ENCODE data around the gene HSD3B1. TPM values are rescaled to one million over a fixed set of nuclear protein-coding genes. Genes with fewer than 3 reads are reported as not detected.
"Not testable (repeated sequence)": the region's sequence is repeated elsewhere in the genome, so short reads cannot be mapped to it uniquely, and the experiment has no call there.

HSD3B1 gene
- total RNA-seq, 1 donor from 2014 or later = not detected

DNA sequence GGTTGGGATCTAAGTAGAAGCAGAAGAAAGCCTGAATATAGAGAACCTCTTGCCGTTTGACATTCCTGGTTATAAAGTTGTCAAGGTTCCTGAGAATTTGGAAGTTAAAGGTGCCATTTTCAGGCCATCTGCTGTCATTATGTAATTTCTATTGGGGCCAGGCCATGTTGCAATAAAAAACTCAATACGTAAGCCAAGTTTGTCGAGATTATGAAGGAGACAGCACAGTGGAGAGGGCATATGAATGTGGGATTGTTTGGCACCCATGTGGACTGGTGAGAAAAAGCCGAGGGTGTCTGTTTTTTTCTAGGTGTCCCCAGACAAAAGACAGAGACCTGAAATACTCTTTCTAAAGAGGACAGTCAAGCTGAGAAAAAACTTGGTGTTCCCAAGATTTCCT is 18.8 kb upstream of the HSD3B1 start:
- DNase-seq (no peak), ATAC-seq (no peak)
- intact Hi-C loops (cut with micrococcal nuclease) = no loop called here

DNA sequence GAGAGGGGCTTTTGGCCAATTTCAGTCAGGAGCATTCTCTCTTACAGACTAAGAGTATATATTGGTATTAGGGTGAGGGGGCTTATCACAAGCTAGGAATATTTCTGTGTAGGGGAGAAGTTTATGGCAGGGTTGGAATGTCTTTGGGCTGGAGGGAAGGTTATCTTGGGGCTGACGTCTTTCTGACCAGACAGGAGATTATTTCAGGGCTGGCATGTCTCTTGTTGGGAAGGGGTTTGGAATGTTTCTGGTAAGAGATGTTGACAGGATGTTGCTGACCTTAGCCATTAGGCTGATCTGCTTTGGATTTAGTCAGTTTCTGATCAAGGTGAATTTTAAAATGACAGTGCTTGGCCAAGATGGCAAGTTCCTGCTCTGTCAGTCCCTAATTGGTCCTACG is 17.8 kb upstream of the HSD3B1 start:
- no peak for ATAC-seq
- DNase-seq = no peak
- intact Hi-C loops (cut with micrococcal nuclease) = no loop called here

DNA sequence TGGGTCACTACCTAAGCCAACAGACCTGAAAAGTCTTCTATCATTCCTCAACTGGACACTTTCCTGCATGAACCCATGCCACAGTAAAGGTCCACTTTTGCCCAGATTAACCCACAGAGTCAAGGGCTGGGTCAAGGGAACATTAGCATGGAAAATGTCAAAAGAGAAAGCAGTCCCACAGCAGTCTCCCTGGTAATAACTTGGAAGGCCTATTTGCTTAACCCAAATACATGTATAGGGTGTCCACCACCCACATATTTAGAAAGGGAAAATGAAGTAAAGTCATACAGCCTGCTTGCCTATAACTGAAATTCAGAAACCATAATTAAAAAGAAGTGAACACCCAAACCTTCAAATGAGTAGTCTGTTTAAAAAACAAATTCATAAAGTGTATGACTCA is 16.1 kb upstream of the HSD3B1 start:
- intact Hi-C loops (cut with micrococcal nuclease) = no loop called here
- ATAC-seq (no peak), DNase-seq (no peak)

DNA sequence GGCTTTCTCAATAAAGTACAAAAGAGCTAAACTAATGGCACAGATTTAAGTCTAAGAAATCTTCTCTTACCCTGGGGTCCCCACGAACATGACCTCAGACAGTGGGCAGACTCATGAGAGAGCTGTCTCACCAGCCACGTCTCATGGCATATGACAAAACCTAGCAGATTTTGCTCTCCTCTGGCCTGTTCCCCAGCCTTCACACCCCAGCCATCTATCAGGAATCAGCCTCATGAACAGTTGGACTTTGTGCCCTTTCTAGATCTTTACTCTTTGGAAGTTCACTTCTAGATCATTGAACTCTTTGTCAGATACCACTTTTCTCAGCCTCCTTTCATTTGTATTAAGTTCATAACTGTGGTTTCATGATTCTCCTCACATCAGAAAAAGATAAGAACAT is 14.2 kb upstream of the HSD3B1 start:
- DNase-seq (no peak), ATAC-seq (no peak)
- intact Hi-C loops (cut with micrococcal nuclease) = no loop called here

DNA sequence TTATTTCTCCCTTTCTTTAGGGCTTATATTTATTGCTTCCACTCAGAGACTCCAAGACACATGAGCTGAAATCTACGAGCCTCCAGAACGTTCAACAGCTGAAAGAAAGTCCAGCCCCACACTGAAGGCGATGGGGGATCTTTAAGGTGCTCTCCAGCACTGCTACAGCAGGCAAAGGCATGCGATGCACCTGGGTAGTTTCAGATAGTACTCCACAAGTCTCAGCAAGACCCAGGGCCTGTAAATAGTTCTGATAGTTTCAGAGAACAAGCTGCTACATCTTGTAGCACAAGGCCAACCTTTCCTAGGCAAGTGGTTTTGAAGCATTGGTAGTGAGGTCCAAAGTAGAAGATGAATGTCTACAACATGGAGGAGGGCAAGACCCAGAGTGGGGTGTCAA is 2.2 kb upstream of the HSD3B1 start:
- intact Hi-C loops (cut with micrococcal nuclease) = no loop called here
- no peak for DNase-seq
- ATAC-seq = no peak

DNA sequence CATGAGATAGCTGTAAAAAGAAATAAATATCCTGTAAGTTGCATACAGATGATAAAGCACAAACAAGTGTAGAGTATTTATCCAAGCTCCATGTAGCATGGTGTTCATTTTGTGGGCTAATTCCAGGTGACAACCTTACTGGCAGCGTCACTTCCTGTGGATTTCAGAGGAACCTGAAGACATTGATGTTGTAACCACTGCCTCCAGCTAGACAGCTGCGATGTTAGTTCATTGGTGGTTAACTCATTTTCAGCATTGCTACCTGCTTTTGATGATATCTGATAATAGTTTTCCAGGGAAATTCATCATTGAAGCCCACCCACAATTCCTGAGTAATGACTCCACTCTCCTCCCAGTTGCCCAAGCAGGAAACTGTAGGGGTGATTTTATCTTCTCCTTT is 3.0 kb downstream of the HSD3B1 start:
- DNase-seq (no peak), ATAC-seq (no peak)
- intact Hi-C loops (cut with micrococcal nuclease) = no loop called here

DNA sequence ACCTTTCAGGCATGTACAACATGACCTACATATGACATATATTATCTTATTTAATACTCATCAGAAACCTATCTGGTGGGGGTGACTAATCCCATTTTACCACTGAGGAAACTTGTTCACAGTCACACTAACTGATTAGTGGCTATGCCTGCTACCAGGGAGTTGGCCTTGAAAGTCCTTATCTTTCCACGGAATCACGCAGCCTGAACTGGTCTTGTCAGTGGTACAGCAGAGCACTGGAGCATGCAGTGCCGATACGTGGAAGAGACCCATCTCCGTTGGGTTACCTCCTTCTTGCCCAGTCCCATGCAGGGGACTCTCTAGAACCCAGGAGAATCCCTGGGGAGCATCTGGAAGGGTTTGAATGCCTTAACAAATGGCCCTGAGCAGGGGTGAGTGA is 8.2 kb downstream of the HSD3B1 start:
- DNase-seq = no peak
- intact Hi-C loops (cut with micrococcal nuclease) = no loop called here
- ATAC-seq = no peak

DNA sequence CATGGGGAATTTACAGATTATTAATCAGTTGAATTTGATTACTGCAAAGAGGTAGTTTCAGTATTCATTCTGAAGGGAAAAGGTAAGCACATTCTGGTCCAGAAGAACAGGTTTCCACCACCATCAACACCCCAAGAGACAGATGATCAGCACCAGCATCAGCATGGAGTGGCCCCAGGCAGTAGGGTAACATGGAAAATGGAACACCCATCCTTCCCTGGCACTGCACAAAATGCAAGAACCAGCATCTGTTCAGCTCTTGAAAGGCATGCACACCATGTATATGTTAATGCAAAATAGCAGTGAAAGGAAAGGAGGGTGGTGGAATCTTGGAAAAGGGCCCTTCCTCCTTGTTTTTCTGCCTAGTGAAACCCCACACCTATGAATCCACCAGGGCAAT is 9.2 kb downstream of the HSD3B1 start:
- intact Hi-C loops (cut with micrococcal nuclease) = no loop called here
- DNase-seq (no peak), ATAC-seq (no peak)

DNA sequence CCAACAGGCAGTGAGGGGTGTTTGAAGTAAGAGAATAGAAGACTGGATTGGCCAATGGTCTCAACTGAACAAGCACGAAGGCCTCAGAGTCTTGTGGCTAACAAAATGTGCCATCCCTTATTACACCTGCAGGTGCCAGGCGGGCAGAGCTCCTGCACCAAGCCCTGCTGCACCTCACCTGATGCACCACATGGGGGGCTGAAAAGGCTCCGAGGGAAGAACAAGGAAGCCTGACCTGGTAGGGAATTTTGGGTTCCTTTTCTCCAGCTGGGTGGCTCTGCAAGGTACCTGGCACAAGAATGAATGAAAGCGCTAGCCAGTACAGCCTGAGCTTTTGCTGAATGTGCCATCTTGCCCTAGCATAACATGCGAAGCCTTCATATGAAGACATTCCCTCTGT is 9.7 kb downstream of the HSD3B1 start:
- intact Hi-C loops (cut with micrococcal nuclease) = no loop called here
- ATAC-seq (no peak), DNase-seq (no peak)

DNA sequence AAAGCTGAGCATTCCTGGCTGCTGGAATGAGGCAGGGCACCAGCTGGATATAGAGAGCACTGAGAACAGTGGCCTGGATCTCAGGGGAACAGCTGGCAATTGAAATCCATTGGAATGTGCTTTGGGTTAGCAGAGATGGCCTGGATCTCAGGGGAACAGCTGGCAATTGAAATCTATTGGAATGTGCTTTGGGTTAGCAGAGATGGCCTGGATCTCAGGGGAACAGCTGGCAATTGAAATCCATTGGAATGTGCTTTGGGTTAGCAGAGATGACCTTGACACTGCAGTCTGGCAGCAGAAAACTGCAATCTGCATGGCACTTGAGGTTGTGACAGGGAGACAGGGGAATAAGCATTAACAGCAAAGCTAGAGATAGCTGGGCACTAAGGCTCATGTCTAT is 10.7 kb downstream of the HSD3B1 start:
- DNase-seq; intact Hi-C loops (cut with micrococcal nuclease): not testable (repeated sequence)
- ATAC-seq = peak; percentile 54

DNA sequence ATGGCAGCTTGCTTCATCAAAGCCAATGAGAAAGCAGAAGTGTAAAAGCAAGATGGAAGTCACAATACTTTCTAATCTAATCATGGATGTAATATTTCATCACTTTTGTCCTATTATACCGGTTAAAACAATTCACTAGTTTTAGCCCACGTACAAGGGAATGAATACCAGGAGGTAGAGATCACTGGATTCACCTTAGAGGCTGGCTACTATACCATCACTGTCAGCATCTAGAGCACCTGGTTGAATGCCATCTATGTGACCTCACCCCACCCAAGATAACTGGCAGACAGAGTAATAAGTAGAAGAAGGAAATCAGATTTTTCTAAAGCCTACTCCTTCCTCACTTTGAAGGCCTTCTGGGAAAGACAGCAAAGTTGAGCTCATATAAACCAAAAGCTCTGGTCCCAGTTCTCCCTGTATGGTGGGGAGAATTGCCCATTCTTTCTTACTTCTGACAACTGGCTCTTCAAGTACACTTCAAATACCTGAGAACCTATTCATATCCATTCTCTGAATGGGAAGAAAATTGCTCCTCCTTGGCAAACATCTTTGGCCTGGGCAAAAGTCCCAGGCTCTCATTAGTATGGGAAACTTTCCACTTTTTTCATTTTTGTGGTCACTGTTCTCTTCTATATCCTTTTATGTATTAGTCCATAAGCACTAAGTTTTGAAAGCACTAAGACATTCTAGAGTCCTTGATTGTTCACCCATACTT is 24.8 kb downstream of the HSD3B1 start:
- no peak for ATAC-seq
- intact Hi-C loops (cut with micrococcal nuclease) = no loop called here
- DNase-seq = no peak

DNA sequence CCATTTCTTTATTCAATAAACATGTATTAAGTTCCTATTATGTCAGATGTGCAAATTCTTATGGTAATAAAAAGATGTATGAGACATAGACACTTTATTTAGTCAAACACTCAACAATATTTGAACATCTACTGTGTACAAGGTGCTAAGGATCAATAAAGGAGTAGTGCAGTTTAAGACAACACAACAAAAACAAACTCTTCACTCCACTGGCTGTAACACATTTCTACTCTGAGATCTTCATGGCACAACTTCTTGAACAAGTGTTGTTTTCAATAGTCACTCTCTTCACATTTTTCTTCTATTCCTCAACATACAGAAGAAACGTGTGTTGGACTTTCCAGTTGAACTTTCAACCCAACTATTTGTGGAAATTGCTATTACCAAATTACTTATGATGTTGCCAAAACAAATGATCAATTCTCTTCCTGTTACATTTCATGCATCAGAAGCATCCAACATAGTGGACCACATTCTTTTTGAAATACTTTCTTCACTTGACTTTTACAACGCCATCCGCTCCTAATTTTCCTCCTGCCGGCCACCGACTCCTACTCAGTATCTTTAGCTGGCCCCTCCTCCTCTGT is 25.4 kb downstream of the HSD3B1 start:
- ATAC-seq = no peak
- no peak for DNase-seq
- intact Hi-C loops (cut with micrococcal nuclease) = no loop called here

DNA sequence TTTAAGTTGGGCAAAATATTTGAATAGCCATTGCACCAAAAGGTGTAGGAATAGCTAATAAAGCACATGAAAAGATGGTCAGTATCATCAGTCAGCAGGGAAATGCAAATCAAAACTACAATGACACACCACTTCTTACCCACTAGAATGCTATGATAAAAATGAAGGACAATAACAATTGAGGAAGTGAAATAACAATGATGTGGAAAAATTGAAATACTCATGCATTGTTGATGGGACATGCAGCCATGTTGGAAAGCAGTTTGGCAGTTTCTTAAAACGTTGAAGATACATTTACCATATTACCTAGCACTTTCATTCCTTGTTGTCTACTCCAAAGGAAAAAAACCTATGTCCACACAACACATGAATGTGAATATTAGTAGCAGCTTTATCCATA is 28.4 kb downstream of the HSD3B1 start:
- ATAC-seq (no peak), DNase-seq (no peak)
- intact Hi-C loops (cut with micrococcal nuclease) = no loop called here

DNA sequence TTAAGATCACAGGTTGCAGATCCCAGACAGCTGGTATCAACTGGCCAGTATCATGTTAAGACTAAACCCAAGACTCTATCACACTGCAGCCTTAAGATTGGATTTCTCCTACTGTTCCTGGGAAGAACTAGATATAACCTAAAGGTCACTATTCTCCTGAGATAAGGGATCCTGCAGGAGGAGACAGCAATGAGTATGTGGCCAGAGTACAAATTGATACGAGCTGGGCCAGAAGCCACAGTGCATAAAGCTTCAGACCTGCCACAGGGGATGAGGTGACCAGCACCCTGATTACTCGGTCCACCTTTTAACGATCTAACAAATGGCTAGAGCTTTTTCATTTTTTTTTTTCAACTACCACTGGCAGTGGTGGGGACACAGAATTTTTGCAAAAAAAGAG is 31.0 kb downstream of the HSD3B1 start:
- no peak for DNase-seq

DNA sequence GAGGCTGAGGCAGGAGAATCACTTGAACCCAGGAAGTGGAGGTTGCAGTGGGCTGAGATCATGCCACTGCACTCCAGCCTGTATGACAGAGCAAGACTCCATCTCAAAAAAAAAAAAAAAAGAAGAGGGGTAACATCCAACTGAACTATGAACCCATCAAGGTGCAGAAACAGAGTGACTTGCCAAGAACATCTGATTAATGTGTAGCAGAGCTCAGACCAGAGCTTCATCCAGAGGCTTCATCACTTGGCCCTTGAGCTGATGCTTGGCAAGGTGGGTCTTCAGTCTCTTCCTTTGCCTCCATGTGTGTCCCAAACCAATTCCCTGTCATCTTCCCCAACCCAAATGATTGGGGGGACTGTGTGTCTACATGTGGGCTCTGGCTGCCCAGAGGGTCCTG is 32.6 kb downstream of the HSD3B1 start:
- DNase-seq = no peak
- intact Hi-C loops (cut with micrococcal nuclease) = no loop called here
- ATAC-seq = no peak

More for the DNA sequence above, 31.0 kb downstream of the HSD3B1 start:
- ATAC-seq = no peak
- intact Hi-C loops (cut with micrococcal nuclease) = no loop called here

DNA sequence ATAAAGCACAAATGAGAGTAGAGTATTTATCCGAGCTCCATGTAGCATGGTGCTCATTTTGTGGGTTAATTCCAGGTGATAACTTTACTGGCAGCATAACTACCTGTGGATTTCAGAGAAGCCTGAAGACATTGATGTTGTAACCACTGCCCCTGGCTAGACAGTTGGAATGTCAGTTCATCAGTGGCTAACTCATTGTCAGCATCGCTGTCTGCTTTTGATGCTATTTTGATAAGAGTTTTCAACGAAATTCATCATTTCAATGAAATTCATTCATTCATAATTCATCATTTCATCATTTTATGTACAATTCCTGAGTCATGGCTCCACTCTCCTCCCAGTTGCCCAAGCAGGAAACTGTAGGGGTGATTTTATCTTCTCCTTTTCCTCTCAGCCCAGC is 34.4 kb downstream of the HSD3B1 start:
- intact Hi-C loops (cut with micrococcal nuclease) = no loop called here
- no peak for ATAC-seq
- no peak for DNase-seq

DNA sequence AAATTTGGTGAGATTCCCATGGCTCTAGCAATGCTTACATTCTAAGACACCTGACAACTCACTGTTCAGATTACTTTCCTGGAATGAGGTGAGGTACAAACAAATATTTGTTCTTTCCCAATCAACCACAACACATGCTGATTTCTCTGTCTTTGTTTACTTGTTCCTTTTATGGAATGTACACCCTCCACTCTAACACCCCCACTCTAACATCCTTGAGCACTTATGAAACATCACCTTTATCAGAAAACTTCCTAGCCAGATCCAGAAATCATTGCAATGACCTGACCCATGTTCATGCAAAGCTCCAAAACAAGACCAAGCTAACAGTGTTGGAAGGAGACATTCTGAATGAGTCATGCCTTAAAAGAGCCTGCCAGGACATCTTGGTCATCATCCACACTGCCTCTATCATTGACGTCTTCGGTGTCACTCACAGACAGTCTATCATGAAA is 35.5 kb downstream of the HSD3B1 start:
- DNase-seq (no peak), ATAC-seq (peak; percentile 47)
- intact Hi-C loops (cut with micrococcal nuclease) = no loop called here

DNA sequence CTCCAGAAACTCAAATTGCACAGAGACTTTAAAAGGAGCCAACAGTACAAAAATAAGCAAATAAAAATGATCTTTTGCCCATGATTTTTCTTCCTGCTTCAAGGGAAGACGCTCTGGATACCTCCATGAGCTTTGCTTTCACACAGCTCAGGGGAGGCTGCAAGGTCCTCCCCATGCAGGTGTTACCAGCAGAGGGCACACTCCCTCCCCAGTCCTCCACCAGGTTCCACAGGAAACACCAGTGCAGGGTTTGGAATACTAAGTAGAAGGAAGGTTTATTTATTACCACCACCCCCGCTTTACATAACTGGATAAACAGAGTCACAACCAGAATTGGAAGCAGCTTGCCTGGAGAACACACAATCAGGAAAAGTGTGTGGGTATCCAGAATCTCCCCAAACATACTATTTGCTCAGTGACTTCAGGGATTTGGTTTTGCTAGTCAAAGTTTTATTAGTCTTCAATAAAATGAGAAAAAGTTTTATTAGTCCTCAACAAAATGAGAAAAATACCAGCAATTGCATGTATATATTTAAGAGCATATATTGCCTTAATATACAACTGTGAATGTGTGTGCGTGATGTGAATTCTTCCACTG is 37.3 kb downstream of the HSD3B1 start:
- intact Hi-C loops (cut with micrococcal nuclease) = no loop called here
- ATAC-seq = no peak
- DNase-seq = no peak

DNA sequence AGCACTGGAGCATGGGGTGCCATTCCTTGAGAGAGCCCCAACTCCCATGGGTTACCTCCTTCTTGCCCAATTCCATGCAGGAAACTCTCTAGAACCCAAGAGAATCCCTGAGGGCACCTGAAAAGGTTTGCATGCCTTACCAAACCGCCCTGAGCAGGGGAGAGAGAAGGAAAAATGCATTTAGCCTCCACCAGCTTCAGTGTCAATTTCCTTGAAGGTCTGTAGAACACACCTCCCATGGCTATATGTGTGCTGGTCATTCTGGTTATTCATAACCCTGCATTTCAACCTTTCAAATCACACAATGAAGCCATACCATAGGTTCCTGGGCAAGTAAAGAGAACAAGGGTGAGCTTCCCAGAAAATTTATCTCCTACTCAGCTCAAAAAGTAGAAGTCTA is 39.6 kb downstream of the HSD3B1 start:
- intact Hi-C loops (cut with micrococcal nuclease) = no loop called here
- DNase-seq (no peak), ATAC-seq (no peak)

DNA sequence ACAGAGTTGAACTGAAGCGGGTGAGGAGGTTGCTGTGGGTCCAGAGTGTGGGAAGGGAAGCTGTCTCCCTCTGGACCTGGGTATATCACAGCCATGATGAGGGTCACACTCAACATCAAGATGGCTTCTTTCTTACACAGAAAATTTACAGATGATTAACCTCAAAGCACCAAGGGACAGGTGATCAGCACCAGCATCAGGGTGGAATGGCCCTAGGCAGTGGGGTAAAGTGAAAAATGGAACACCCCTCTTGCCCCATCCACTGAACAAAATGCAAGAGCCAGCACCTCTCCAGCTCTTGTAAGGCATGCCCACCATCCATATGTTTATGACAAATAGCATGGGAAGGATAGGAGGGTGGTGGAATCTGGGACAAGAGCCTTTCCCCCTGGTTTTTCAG is 40.3 kb downstream of the HSD3B1 start:
- intact Hi-C loops (cut with micrococcal nuclease) = no loop called here
- ATAC-seq (no peak), DNase-seq (no peak)

DNA sequence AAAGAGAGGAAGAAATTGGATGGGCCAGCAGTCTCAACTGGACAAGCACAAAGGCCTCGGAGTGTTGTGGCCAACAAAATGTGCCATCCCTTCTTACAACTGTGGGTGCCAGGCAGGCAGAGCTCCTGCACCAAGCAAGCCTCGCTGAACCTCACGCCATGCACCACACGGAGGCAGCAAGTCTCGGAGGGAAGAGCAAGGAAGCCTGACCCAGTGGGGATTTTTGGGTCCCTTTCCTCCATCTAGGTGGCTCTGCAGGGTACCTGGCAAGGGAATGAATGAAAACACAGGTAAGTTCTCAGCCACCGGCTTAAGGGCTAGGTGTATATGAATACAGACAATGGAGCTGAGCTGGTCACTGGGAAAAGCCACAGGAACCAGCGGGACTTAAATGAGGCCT is 40.8 kb downstream of the HSD3B1 start:
- intact Hi-C loops (cut with micrococcal nuclease) = no loop called here
- DNase-seq (no peak), ATAC-seq (no peak)
